ENCODE results near the gene SOX10. TPM values are rescaled to one million over a fixed set of nuclear protein-coding genes. Genes with fewer than 3 reads are reported as not detected.

Gene SOX10
- total RNA-seq, 1 experiment from 2014 or later, result not detected

GRCh38 chr22:38014083-38014482 lies 29.7 kb upstream of the SOX10 start:
- H3K36me3 ChIP-seq (ENCODE audit: control insufficient read depth, insufficient read depth, low read length), result no peaks in the 10 kb centered on the region
- in situ Hi-C loops (cut with HindIII; ENCODE audit: low pct_unique_long_range_greater_than_20kb, low sequenced_read_pairs) (no loop called here), intact Hi-C loops (cut with micrococcal nuclease; ENCODE audit: unreplicated experiment) (no loop called here)
- H3K4me3 ChIP-seq (ENCODE audit: low read depth in 2 of 2, low read length in 2 of 2), result no peak overlapping the region
- H3K9me3 ChIP-seq (ENCODE audit: control insufficient read depth, insufficient read depth, low read depth, low read length), result no peaks in the 10 kb centered on the region
- no peaks in the 10 kb centered on the region for H3K27me3 ChIP-seq (ENCODE audit: control insufficient read depth, insufficient read depth, low read length)
- BruUV-seq (replicated peaks), result no TSS peak
- TF ChIP-seq CTCF (IDR thresholded peaks at IDR 0.05) (no peak), SIN3A (IDR thresholded peaks at IDR 0.05; ENCODE audit: borderline replicate concordance, insufficient read depth, low read depth, low read length) (no peak), TCF7L2 (IDR thresholded peaks at IDR 0.05; ENCODE audit: low read depth, low read length) (no peak), REST (IDR thresholded peaks at IDR 0.05; ENCODE audit: insufficient read depth in 1 of 2, low read depth in 2 of 2, low read length in 1 of 2) (no peak), POLR2AphosphoS5 (IDR thresholded peaks at IDR 0.05; ENCODE audit: low read depth, low read length) (no peak)
- H3K27ac ChIP-seq (ENCODE audit: low read length), result no peak overlapping the region
- CTCF ChIA-PET, result no interaction called here
- no peak for DNase-seq (ENCODE audit: low read depth, low spot score)
- H3K4me1 ChIP-seq (ENCODE audit: control insufficient read depth, insufficient read depth, low read length), result no peaks in the 10 kb centered on the region
- POLR2A ChIA-PET, result no interaction called here
- ATAC-seq, result no peak

- ChIA-PET CTCF (no interaction called here), POLR2A (no interaction called here)
- intact Hi-C loops (cut with micrococcal nuclease; ENCODE audit: unreplicated experiment), result no loop called here
These were observed 28.3 kb upstream of the SOX10 start for GRCh38 chr22:38012604-38013072.

More at GRCh38 chr22:38012604-38013072, 28.3 kb upstream of the SOX10 start:
- ATAC-seq (no peak), DNase-seq (ENCODE audit: low read depth, low spot score) (no peak)
- no TSS peak for BruUV-seq (replicated peaks)
- TF ChIP-seq SIN3A (IDR thresholded peaks at IDR 0.05; ENCODE audit: borderline replicate concordance, insufficient read depth, low read depth, low read length), result no peak
- no peak for TF ChIP-seq TCF7L2 (IDR thresholded peaks at IDR 0.05; ENCODE audit: low read depth, low read length)
- no peak for TF ChIP-seq CTCF (IDR thresholded peaks at IDR 0.05)
- TF ChIP-seq POLR2AphosphoS5 (IDR thresholded peaks at IDR 0.05; ENCODE audit: low read depth, low read length), result no peak
- no peak for TF ChIP-seq REST (IDR thresholded peaks at IDR 0.05; ENCODE audit: insufficient read depth in 1 of 2, low read depth in 2 of 2, low read length in 1 of 2)
- Histone ChIP-seq H3K4me3 (ENCODE audit: low read depth in 2 of 2, low read length in 2 of 2) (no peak overlapping the region), H3K27ac (ENCODE audit: low read length) (no peak overlapping the region), H3K36me3 (ENCODE audit: control insufficient read depth, insufficient read depth, low read length) (no peaks in the 10 kb centered on the region), H3K4me1 (ENCODE audit: control insufficient read depth, insufficient read depth, low read length) (no peaks in the 10 kb centered on the region), H3K9me3 (ENCODE audit: control insufficient read depth, insufficient read depth, low read depth, low read length) (no peaks in the 10 kb centered on the region), H3K27me3 (ENCODE audit: control insufficient read depth, insufficient read depth, low read length) (no peaks in the 10 kb centered on the region)
- in situ Hi-C loops (cut with HindIII; ENCODE audit: low pct_unique_long_range_greater_than_20kb, low sequenced_read_pairs), result no loop called here

Data from Panc1 (cell line).